K562 (cell line): ENCODE data around the gene CHCHD4. TPM values are rescaled to one million over a fixed set of nuclear protein-coding genes. Genes with fewer than 3 reads are reported as not detected.

Source experiments
- ATAC-seq: fragments of 200-7000 bp; cut with Tn5 transposase; 3 replicates; pipeline ENCODE4 v1.9.1; 2020; ENCODE audit warnings: moderate library complexity
- BruUV-seq: library from RNA; stranded (reverse); fragments of 400-500 nt; replicated peaks from 2 replicates; lab custom pipeline; 2021; lab: Mats Ljungman, UMichigan
- CTCF ChIA-PET: fragments of 300-600 bp; formaldehyde crosslinking; extraction: SDS; loops from one replicate; lab custom pipeline; 2021; ENCODE audit warnings: low intra/inter-chr PET ratio; lab: Yijun Ruan, JAX
- POLR2A ChIA-PET: fragments of 300-600, 350-650 bp; sonication (Branson Sonifier 250); formaldehyde crosslinking; extraction: SDS; loops from one replicate; lab custom pipeline; 2021; ENCODE audit warnings: antibody characterized with exemption, inconsistent platforms; lab: Yijun Ruan, JAX
- DNase-seq, 4 experiments: peaks; one replicate each; pipeline versions ENCODE4 v3.0.0 to v3.0.0-alpha.2; 2011 to 2018; ENCODE audit warnings: low spot score in 3 of 4, mixed read lengths in 3 of 4; ENCODE audit errors: extremely low read depth in 1 of 4
- FAIRE-seq: peaks from 2 replicates; lab custom pipeline; 2011; peaks lifted over from hg19 to GRCh38; lab: Jason Lieb, UNC
- H2AFZ ChIP-seq: 2 replicates; pipeline ENCODE4 v1.6.0; 2011; ENCODE audit warnings: low read depth, low read length, control low read depth, inconsistent platforms
- H3K27ac ChIP-seq: fragments of 200-600 bp; 3 replicates; pipeline ENCODE4 v1.8.0; 2011; ENCODE audit warnings: low read depth, mild to moderate bottlenecking, control low read depth, inconsistent platforms, low read length, moderate library complexity, mixed read lengths; ENCODE audit errors: extremely low read depth
- H3K27me3 ChIP-seq, 2 experiments: fragments of 300-600 bp in 1 of 2; 2 replicates in 1 of 2; 3 replicates in 1 of 2; pipeline versions ENCODE4 v1.6.0 to v1.8.0; 2011; ENCODE audit warnings: inconsistent platforms in 2 of 2, low read length in 2 of 2, mild to moderate bottlenecking in 1 of 2, mixed read lengths in 1 of 2, moderate library complexity in 1 of 2; ENCODE audit not compliant: control insufficient read depth in 2 of 2, insufficient read depth in 2 of 2
- H3K36me3 ChIP-seq: fragments of 300-600 bp; 3 replicates; pipeline ENCODE4 v1.8.0; 2011; ENCODE audit warnings: mild to moderate bottlenecking, low read length, inconsistent platforms; ENCODE audit not compliant: control insufficient read depth, insufficient read depth
- H3K4me1 ChIP-seq, 2 experiments: fragments of 200-600 bp in 1 of 2; replicated peaks in 1 of 2; 2 replicates in 1 of 2; 3 replicates in 1 of 2; pipeline versions ENCODE4 v1.5.1 to v1.8.0; 2011; ENCODE audit warnings: inconsistent platforms in 2 of 2, low read length in 2 of 2, mild to moderate bottlenecking in 1 of 2, mixed read lengths in 1 of 2, moderate library complexity in 1 of 2; ENCODE audit not compliant: control insufficient read depth in 2 of 2, insufficient read depth in 2 of 2
- H3K4me2 ChIP-seq: 2 replicates; pipeline ENCODE4 v1.6.1; 2011; ENCODE audit warnings: low read length, control low read depth, inconsistent platforms, mixed read lengths; ENCODE audit not compliant: insufficient read depth
- H3K4me3 ChIP-seq: fragments of 200-600 bp; sonication (generic), shearing (Covaris generic); 2 replicates; pipeline ENCODE4 v1.5.1; 2016; ENCODE audit warnings: control low read depth, inconsistent platforms
- H3K79me2 ChIP-seq: fragments of 200-600 bp; 3 replicates; pipeline ENCODE4 v1.8.0; 2011; ENCODE audit warnings: low read length, inconsistent platforms; ENCODE audit not compliant: control insufficient read depth, insufficient read depth
- H3K9ac ChIP-seq, 2 experiments: 2 replicates each; pipeline versions ENCODE4 v1.6.0 to v1.6.1; 2011; ENCODE audit warnings: low read depth in 2 of 2, low read length in 2 of 2, control low read depth in 1 of 2, inconsistent platforms in 1 of 2, mild to moderate bottlenecking in 1 of 2, mixed read lengths in 1 of 2; ENCODE audit not compliant: insufficient read depth in 1 of 2
- H3K9me1 ChIP-seq: one replicate; pipeline ENCODE4 v1.6.0; 2011; ENCODE audit warnings: inconsistent platforms, mild to moderate bottlenecking, low read length, moderate library complexity; ENCODE audit not compliant: control insufficient read depth, insufficient read depth
- H3K9me3 ChIP-seq: replicated peaks from 2 replicates; pipeline ENCODE4 v1.5.1; 2011; ENCODE audit warnings: low read depth, low read length, inconsistent platforms; ENCODE audit not compliant: control insufficient read depth, insufficient read depth
- H4K20me1 ChIP-seq: replicated peaks from 2 replicates; pipeline ENCODE4 v1.6.1; 2011; ENCODE audit warnings: low read length, inconsistent platforms, mixed read lengths; ENCODE audit not compliant: control insufficient read depth, insufficient read depth
- GATA2 ChIP-seq: sonication (generic); formaldehyde crosslinking; IDR thresholded peaks from 2 replicates; pipeline ENCODE4 v1.4.0; 2020; ENCODE audit warnings: mild to moderate bottlenecking, missing genetic modification reagents
- HNRNPL ChIP-seq: fragments of 200-400 bp; formaldehyde crosslinking; IDR thresholded peaks from 2 replicates; pipeline ENCODE4 v1.6.1; 2017; ENCODE audit warnings: low read depth, mild to moderate bottlenecking, low read length
- NCOR1 ChIP-seq: fragments of 450-650 bp; IDR thresholded peaks from 2 replicates; pipeline ENCODE4 v1.6.1; 2016; ENCODE audit warnings: mild to moderate bottlenecking, moderate library complexity
- POLR2G ChIP-seq: fragments of 200-400 bp; formaldehyde crosslinking; IDR thresholded peaks from 2 replicates; pipeline ENCODE4 v1.6.1; 2017; ENCODE audit warnings: low read depth, mild to moderate bottlenecking, antibody characterized with exemption, low read length, moderate library complexity
- RBM39 ChIP-seq: fragments of 200-400 bp; formaldehyde crosslinking; optimal IDR thresholded peaks from 2 replicates; pipeline ENCODE3; 2018; ENCODE audit warnings: low read depth, low read length
- ZEB2 ChIP-seq: fragments of 450-650 bp; IDR thresholded peaks from 2 replicates; pipeline ENCODE4 v1.6.1; 2016
- WGBS: fragments of 100-300 bp; shearing (Covaris generic); methylation state at CpG from one replicate; pipeline ENCODE4 v1.1.6; 2016; ENCODE audit warnings: low coverage, mixed read lengths; ENCODE audit not compliant: insufficient coverage; ENCODE audit errors: missing lambda C conversion rate; 5-methylcytosine and 5-hydroxymethylcytosine counted together
- in situ Hi-C: fragments of 300-500 bp; cut with MboI; formaldehyde crosslinking; loops from 4 replicates; pipeline ENCODE4 v1.15.0; 2018; ENCODE audit warnings: inconsistent platforms, mixed read lengths
- intact Hi-C: fragments of 100-400 bp; cut with micrococcal nuclease; formaldehyde crosslinking; loops from 2 replicates; pipeline ENCODE4 v1.14.2; 2022
- polyA plus RNA-seq, 8 experiments: library from polyadenylated mRNA; depleted of rRNA in 4 of 8; stranded (reverse) in 5 of 8; unstranded in 3 of 8; fragments of >200 nt; fragmentation: Nextera tagmentation in 2 of 8; fragmentation: Illumina TruSeq in 1 of 8; extraction: Ambion mirVana in 2 of 8; extraction: Trizol in 1 of 8; gene quantifications; 2 replicates each; pipeline versions ENCODE4 v1.2.1 to v1.2.3, GENCODE V29; 2011 to 2014; ENCODE audit warnings: inconsistent platforms in 1 of 8, missing spikeins in 1 of 8
- total RNA-seq, 7 experiments: library from RNA; depleted of rRNA in 6 of 7; stranded (reverse); fragments of >200 nt in 6 of 7; fragmentation: Illumina TruSeq in 2 of 7; extraction: Trizol in 2 of 7; gene quantifications; 2 replicates each; pipeline versions ENCODE4 v1.2.1 to v1.2.3, GENCODE V29; 2011 to 2021; ENCODE audit warnings: low replicate concordance in 1 of 7
- TF ChIP-seq, protein P1 (sequence below), 2 experiments: fragments of 450-650 bp in 1 of 2; sonication (generic) in 1 of 2; formaldehyde crosslinking; conservative IDR thresholded peaks; 2 replicates each; pipeline versions ENCODE4 v1.4.0 to v1.8.1; 2020 to 2022; ENCODE audit warnings: mild to moderate bottlenecking in 1 of 2, missing genetic modification reagents in 1 of 2
- TF ChIP-seq, protein P2 (sequence below), 2 experiments: IDR thresholded peaks in 1 of 2; conservative IDR thresholded peaks in 1 of 2; 2 replicates each; pipeline ENCODE4 v1.6.1; 2016; ENCODE audit warnings: low read depth in 2 of 2, mild to moderate bottlenecking in 1 of 2, missing compliant biosample characterization in 1 of 2, missing genetic modification characterization in 1 of 2, moderate library complexity in 1 of 2
- TF ChIP-seq, protein P3 (sequence below): IDR thresholded peaks from 2 replicates; pipeline ENCODE4 v1.6.1; 2014; ENCODE audit warnings: antibody characterized with exemption

Gene CHCHD4
- total and polyA plus RNA-seq, 9 of the 15 experiments (the other 6 are each of a cell fraction or from before 2014, with no cell fraction given), result 55.4 to 225 (median 77.2) TPM

DNA sequence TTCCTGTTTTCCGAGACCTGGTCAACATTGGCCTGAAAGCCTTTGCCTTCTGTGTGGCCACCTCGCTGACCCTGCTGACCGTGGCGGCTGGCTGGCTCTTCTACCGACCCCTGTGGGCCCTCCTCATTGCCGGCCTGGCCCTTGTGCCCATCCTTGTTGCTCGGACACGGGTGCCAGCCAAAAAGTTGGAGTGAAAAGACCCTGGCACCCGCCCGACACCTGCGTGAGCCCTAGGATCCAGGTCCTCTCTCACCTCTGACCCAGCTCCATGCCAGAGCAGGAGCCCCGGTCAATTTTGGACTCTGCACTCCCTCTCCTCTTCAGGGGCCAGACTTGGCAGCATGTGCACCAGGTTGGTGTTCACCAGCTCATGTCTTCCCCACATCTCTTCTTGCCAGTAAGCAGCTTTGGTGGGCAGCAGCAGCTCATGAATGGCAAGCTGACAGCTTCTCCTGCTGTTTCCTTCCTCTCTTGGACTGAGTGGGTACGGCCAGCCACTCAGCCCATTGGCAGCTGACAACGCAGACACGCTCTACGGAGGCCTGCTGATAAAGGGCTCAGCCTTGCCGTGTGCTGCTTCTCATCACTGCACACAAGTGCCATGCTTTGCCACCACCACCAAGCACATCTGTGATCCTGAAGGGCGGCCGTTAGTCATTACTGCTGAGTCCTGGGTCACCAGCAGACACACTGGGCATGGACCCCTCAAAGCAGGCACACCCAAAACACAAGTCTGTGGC lies 17.1 kb upstream of the CHCHD4 start:
- ATAC-seq, result no peak
- FAIRE-seq, result no peak
- Histone ChIP-seq H4K20me1 (no peaks in the 10 kb centered on the region), H3K36me3 (peaks cover 66% of the 10 kb centered on the region; the same call in 2 of the 3 replicates), H3K4me1 (peaks cover 13 to 14% of the 10 kb centered on the region in 2 experiments), H3K27me3 (no peaks in the 10 kb centered on the region), H3K79me2 (no peaks in the 10 kb centered on the region), H3K4me2 (no peak overlapping the region), H3K27ac (no peak overlapping the region), H3K9me1 (no peaks in the 10 kb centered on the region), H3K9me3 (no peaks in the 10 kb centered on the region), H3K4me3 (no peak overlapping the region), H2AFZ (no peak overlapping the region), H3K9ac (no peak overlapping the region; a peak in 1 of 4 replicates)
- TF ChIP-seq ZEB2, result no peak
- TF ChIP-seq, protein P1, sequence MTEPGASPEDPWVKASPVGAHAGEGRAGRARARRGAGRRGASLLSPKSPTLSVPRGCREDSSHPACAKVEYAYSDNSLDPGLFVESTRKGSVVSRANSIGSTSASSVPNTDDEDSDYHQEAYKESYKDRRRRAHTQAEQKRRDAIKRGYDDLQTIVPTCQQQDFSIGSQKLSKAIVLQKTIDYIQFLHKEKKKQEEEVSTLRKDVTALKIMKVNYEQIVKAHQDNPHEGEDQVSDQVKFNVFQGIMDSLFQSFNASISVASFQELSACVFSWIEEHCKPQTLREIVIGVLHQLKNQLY (CRISPR knock-in tag; conservative IDR thresholded peaks at IDR 0.05), result no peak
- TF ChIP-seq, protein P2, sequence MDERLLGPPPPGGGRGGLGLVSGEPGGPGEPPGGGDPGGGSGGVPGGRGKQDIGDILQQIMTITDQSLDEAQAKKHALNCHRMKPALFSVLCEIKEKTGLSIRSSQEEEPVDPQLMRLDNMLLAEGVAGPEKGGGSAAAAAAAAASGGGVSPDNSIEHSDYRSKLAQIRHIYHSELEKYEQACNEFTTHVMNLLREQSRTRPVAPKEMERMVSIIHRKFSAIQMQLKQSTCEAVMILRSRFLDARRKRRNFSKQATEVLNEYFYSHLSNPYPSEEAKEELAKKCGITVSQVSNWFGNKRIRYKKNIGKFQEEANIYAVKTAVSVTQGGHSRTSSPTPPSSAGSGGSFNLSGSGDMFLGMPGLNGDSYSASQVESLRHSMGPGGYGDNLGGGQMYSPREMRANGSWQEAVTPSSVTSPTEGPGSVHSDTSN (CRISPR knock-in tag; IDR thresholded peaks at IDR 0.05; ENCODE audit: low read depth), result no peak
- TF ChIP-seq, protein P2 (tag; conservative IDR thresholded peaks at IDR 0.05; ENCODE audit: low read depth), result no peak
- 0 out of 2 replicates have a peak, but pooled peaks have one; percentile 30 for TF ChIP-seq POLR2G
- no peak for TF ChIP-seq GATA2 (CRISPR knock-in tag)
- TF ChIP-seq, protein P3, sequence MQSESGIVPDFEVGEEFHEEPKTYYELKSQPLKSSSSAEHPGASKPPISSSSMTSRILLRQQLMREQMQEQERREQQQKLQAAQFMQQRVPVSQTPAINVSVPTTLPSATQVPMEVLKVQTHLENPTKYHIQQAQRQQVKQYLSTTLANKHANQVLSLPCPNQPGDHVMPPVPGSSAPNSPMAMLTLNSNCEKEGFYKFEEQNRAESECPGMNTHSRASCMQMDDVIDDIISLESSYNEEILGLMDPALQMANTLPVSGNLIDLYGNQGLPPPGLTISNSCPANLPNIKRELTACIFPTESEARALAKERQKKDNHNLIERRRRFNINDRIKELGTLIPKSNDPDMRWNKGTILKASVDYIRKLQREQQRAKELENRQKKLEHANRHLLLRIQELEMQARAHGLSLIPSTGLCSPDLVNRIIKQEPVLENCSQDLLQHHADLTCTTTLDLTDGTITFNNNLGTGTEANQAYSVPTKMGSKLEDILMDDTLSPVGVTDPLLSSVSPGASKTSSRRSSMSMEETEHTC, result no peak
- TF ChIP-seq NCOR1, result no peak
- no peak for TF ChIP-seq HNRNPL
- no peak for TF ChIP-seq RBM39
- intact Hi-C loops, result no loop called here
- ChIA-PET POLR2A (interaction anchor here (0.7 to 1.6 kb wide), 4 partner anchors 8 to 21 kb away, joined by 3 to 6 read pairs (median 4); no protein-coding TSS in a partner anchor), CTCF (no interaction called here)
- in situ Hi-C loops, result no loop called here
- BruUV-seq, result no TSS peak
- DNase-seq, result no peak
- 91% methylated on average over 19 of the region's 19 CpGs for WGBS
